Natural killer cell (primary cell): ENCODE measurements around the gene MYZAP. TPM values are rescaled to one million over a fixed set of nuclear protein-coding genes. Genes with fewer than 3 reads are reported as not detected.
A peak's percentile ranks its signal among the peaks of the same experiment; 100 is the strongest.

ENCODE experiments used
- ATAC-seq, 3 donors: fragments of 150-1000 bp in 2 of 3; fragments of 200-7000 bp in 1 of 3; cut with Tn5 transposase; 1 replicate in 1 of 3; 2 replicates in 2 of 3; pipeline ENCODE4 v1.10.0; 2021; ENCODE audit warnings: mild to moderate bottlenecking in 2 of 3, moderate library complexity in 2 of 3
- DNase-seq, 2 donors: peaks; one replicate each; pipeline versions ENCODE4 v3.0.0 to v3.0.0-alpha.2; 2013 to 2021; ENCODE audit warnings: mixed read lengths in 1 of 2
- H3K27ac ChIP-seq: one replicate; pipeline ENCODE4 v1.5.1; 2013; ENCODE audit warnings: mild to moderate bottlenecking, low read length
- H3K27me3 ChIP-seq: one replicate; pipeline ENCODE4 v1.6.1; 2013; ENCODE audit warnings: low read length; ENCODE audit not compliant: control insufficient read depth, insufficient read depth
- H3K36me3 ChIP-seq: one replicate; pipeline ENCODE4 v1.6.1; 2013; ENCODE audit warnings: low read length; ENCODE audit not compliant: control insufficient read depth, insufficient read depth
- H3K4me1 ChIP-seq: one replicate; pipeline ENCODE4 v1.6.1; 2013; ENCODE audit warnings: low read length; ENCODE audit not compliant: control insufficient read depth, insufficient read depth
- H3K4me3 ChIP-seq: one replicate; pipeline ENCODE4 v1.5.1; 2013; ENCODE audit warnings: low read length
- H3K9me3 ChIP-seq: one replicate; pipeline ENCODE4 v1.6.1; 2013; ENCODE audit warnings: low read length; ENCODE audit not compliant: control insufficient read depth, insufficient read depth
- H3K27ac Mint-ChIP-seq, 2 donors: one replicate each; pipeline ENCODE4 v1.8.0; 2022; ENCODE audit warnings: mild to moderate bottlenecking in 2 of 2, mixed read lengths in 2 of 2, moderate library complexity in 1 of 2
- H3K27me3 Mint-ChIP-seq, 2 donors: one replicate each; pipeline ENCODE4 v1.8.0; 2022; ENCODE audit warnings: low read depth in 2 of 2, mixed read lengths in 2 of 2
- H3K36me3 Mint-ChIP-seq: one replicate; pipeline ENCODE4 v1.8.0; 2022; ENCODE audit warnings: mixed read lengths
- H3K4me1 Mint-ChIP-seq, 2 donors: one replicate each; pipeline ENCODE4 v1.8.0; 2022; ENCODE audit warnings: mixed read lengths in 2 of 2
- H3K4me3 Mint-ChIP-seq: one replicate; pipeline ENCODE4 v1.8.0; 2022; ENCODE audit warnings: mild to moderate bottlenecking, moderate library complexity, mixed read lengths
- H3K9me3 Mint-ChIP-seq, 2 donors: one replicate each; pipeline ENCODE4 v1.8.0; 2022; ENCODE audit warnings: mixed read lengths in 2 of 2
- WGBS: methylation state at CpG from one replicate; pipeline ENCODE4 v1.1.7; 2013; ENCODE audit warnings: missing lambda C conversion rate; ENCODE audit not compliant: insufficient coverage; 5-methylcytosine and 5-hydroxymethylcytosine counted together
- intact Hi-C: fragments of 100-400 bp; cut with micrococcal nuclease; formaldehyde crosslinking; loops from one replicate; pipeline ENCODE4 v1.14.2; 2022
- total RNA-seq, 4 donors: library from RNA; stranded (reverse); fragments of 120-200 nt in 1 of 4; gene quantifications; one replicate each; pipeline versions ENCODE4 v1.2.3 to v1.2.4, GENCODE V29; 2013 to 2022
- TF ChIP-seq, protein P1 (sequence below): fragments of 200-600 bp; IDR thresholded peaks from one replicate; pipeline ENCODE4 v1.8.0; 2022; ENCODE audit warnings: antibody characterized with exemption

The MYZAP gene
- total RNA-seq, 3 donors from 2014 or later (not counting 1 experiment from before 2014, with no cell fraction given): not detected

DNA sequence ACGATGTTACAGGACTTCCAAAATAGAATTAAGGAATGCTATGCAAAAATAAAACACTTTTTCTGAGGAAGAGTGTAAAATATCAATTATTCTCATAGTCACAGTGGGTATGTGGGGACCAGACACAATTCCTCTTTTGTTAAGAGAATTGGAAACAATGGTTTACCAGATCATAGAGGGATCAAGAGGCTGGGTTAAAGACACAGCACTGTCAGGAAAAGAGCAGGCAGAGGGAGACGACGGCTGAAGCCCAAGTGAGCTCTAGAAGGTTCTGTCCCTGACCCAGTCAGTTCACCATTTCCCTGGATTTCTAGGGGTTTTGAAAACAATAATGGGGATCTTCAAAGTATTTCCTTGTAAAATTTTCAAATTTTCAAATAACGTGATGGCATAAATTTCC lies 60.8 kb downstream of the MYZAP start:
- H3K4me1 ChIP-seq: no peaks in the 10 kb centered on the region
- no peaks in the 10 kb centered on the region for H3K27me3 ChIP-seq
- WGBS: 95% methylated on average over 2 of the region's 4 CpGs
- ATAC-seq: no peak
- no peaks in the 10 kb centered on the region for H3K4me1 Mint-ChIP-seq
- H3K36me3 ChIP-seq: no peaks in the 10 kb centered on the region
- H3K27ac Mint-ChIP-seq: no peak overlapping the region
- peaks cover 18 to 27% of the 10 kb centered on the region in 2 donors for H3K27me3 Mint-ChIP-seq
- no peak overlapping the region for H3K4me3 ChIP-seq
- H3K9me3 Mint-ChIP-seq: no peaks in the 10 kb centered on the region
- no peak overlapping the region for H3K27ac ChIP-seq
- no peaks in the 10 kb centered on the region for H3K9me3 ChIP-seq
- H3K4me3 Mint-ChIP-seq: no peak overlapping the region
- no peak for DNase-seq
- H3K36me3 Mint-ChIP-seq: no peaks in the 10 kb centered on the region
- intact Hi-C loops: no loop called here
- TF ChIP-seq, protein P1, sequence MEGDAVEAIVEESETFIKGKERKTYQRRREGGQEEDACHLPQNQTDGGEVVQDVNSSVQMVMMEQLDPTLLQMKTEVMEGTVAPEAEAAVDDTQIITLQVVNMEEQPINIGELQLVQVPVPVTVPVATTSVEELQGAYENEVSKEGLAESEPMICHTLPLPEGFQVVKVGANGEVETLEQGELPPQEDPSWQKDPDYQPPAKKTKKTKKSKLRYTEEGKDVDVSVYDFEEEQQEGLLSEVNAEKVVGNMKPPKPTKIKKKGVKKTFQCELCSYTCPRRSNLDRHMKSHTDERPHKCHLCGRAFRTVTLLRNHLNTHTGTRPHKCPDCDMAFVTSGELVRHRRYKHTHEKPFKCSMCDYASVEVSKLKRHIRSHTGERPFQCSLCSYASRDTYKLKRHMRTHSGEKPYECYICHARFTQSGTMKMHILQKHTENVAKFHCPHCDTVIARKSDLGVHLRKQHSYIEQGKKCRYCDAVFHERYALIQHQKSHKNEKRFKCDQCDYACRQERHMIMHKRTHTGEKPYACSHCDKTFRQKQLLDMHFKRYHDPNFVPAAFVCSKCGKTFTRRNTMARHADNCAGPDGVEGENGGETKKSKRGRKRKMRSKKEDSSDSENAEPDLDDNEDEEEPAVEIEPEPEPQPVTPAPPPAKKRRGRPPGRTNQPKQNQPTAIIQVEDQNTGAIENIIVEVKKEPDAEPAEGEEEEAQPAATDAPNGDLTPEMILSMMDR: no peak

DNA sequence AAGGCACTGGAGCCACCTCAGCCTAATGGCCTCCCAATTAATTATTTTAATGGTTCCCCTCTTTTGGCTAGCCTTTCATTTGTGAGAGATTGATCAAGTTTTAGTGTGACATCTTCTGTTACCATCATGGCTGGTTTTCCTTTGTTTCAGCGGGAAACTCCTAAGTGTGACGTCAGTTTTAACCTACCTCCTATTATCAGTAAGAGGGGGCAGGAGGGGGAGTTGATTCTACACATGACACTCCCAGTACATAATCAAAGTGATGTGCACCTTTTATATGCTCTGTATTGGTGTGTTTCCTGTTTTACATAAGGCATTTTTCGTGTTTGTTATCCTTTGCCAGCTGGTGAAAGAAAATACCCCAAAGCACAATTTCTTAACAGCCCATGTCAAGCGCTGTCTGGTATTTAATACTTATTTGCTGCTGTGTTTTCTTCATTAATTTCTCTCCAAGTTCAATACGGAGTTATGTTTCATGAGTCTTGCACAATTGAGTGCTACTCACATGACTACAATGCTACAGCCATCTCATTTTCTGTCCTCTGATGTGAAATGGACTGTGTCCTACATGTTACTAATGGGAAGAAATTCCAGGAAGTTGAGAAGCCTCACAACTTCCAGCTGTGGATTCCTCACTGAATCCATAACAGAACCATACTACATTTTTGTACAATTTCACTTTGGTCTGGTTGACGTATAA lies 62.6 kb downstream of the MYZAP start:
- H3K4me3 ChIP-seq: no peak overlapping the region
- WGBS: 83% methylated on average over 3 of the region's 6 CpGs
- no peaks in the 10 kb centered on the region for H3K36me3 Mint-ChIP-seq
- no peaks in the 10 kb centered on the region for H3K9me3 Mint-ChIP-seq
- no peak overlapping the region for H3K27ac ChIP-seq
- ATAC-seq (no peak), DNase-seq (no peak)
- H3K4me3 Mint-ChIP-seq: no peak overlapping the region
- H3K4me1 Mint-ChIP-seq: no peaks in the 10 kb centered on the region
- H3K36me3 ChIP-seq: no peaks in the 10 kb centered on the region
- H3K27ac Mint-ChIP-seq: no peak overlapping the region
- intact Hi-C loops: no loop called here
- no peaks in the 10 kb centered on the region for H3K4me1 ChIP-seq
- H3K9me3 ChIP-seq: no peaks in the 10 kb centered on the region
- TF ChIP-seq, protein P1: no peak
- H3K27me3 Mint-ChIP-seq: peaks cover 18 to 40% of the 10 kb centered on the region in 2 donors
- peaks cover 4% of the 10 kb centered on the region for H3K27me3 ChIP-seq

DNA sequence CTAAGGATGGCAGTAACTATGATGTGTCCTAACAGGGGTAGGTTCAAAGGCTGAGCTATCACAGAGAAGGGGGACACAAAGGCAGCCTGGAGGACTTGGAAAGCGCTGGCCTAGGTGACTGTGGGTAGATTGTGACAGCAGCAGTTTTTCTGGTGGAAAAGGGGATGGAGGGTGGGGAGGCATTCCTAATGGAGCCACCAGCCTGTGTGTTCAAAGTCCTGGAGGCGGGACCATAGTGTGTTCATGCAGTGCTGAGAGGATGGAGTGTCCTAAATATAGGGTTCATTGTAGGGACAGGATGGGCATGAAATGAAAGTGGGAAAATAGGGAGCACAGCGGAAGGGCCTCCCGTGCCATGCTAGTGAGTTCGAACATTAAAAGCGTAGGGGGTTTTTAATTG lies 63.3 kb downstream of the MYZAP start:
- Histone ChIP-seq H3K4me1 (no peaks in the 10 kb centered on the region), H3K27me3 (peaks cover 4% of the 10 kb centered on the region), H3K9me3 (no peaks in the 10 kb centered on the region), H3K4me3 (no peak overlapping the region), H3K36me3 (no peaks in the 10 kb centered on the region), H3K27ac (no peak overlapping the region)
- no peak overlapping the region for H3K27ac Mint-ChIP-seq
- intact Hi-C loops: no loop called here
- H3K27me3 Mint-ChIP-seq: peaks cover 20 to 47% of the 10 kb centered on the region in 2 donors
- TF ChIP-seq, protein P1: no peak
- no peaks in the 10 kb centered on the region for H3K4me1 Mint-ChIP-seq
- H3K9me3 Mint-ChIP-seq: no peaks in the 10 kb centered on the region
- DNase-seq (no peak), ATAC-seq (no peak)
- H3K36me3 Mint-ChIP-seq: no peaks in the 10 kb centered on the region
- no peak overlapping the region for H3K4me3 Mint-ChIP-seq
- 86% methylated on average over 6 of the region's 6 CpGs for WGBS

DNA sequence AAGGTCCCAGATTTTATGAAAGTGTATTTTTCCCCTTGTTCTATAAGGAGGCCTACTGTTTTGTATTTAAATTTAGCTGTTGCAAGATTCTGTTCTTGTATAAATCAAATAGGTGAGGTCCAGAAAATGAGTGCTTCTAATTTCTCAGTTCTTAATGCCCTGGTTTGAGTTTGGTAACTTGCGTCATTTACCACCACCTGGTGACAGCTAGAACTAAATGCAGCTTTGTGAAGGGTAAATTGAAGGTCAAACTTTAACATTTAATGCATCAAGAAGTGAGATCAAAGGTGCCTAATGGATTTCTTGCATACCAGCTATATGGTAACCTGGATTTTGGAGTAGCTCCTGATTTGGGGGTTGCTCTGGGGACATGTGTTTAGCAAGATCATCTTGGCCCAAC lies 64.1 kb downstream of the MYZAP start:
- 100% methylated on average over 1 of the region's 1 CpG for WGBS
- TF ChIP-seq, protein P1: no peak
- no peaks in the 10 kb centered on the region for H3K9me3 Mint-ChIP-seq
- H3K27ac ChIP-seq: no peak overlapping the region
- H3K4me3 Mint-ChIP-seq: no peak overlapping the region
- DNase-seq: peak in 1 of 2 donors; percentile 4
- peaks cover 4% of the 10 kb centered on the region for H3K27me3 ChIP-seq
- no peak overlapping the region for H3K4me3 ChIP-seq
- intact Hi-C loops: no loop called here
- no peaks in the 10 kb centered on the region for H3K4me1 ChIP-seq
- no peaks in the 10 kb centered on the region for H3K9me3 ChIP-seq
- no peak for ATAC-seq
- peaks cover 18 to 51% of the 10 kb centered on the region in 2 donors for H3K27me3 Mint-ChIP-seq
- H3K4me1 Mint-ChIP-seq: no peaks in the 10 kb centered on the region
- H3K36me3 ChIP-seq: no peaks in the 10 kb centered on the region
- H3K27ac Mint-ChIP-seq: no peak overlapping the region
- no peaks in the 10 kb centered on the region for H3K36me3 Mint-ChIP-seq
